ENCODE results near the gene RXRG.

RXRG gene

DNA sequence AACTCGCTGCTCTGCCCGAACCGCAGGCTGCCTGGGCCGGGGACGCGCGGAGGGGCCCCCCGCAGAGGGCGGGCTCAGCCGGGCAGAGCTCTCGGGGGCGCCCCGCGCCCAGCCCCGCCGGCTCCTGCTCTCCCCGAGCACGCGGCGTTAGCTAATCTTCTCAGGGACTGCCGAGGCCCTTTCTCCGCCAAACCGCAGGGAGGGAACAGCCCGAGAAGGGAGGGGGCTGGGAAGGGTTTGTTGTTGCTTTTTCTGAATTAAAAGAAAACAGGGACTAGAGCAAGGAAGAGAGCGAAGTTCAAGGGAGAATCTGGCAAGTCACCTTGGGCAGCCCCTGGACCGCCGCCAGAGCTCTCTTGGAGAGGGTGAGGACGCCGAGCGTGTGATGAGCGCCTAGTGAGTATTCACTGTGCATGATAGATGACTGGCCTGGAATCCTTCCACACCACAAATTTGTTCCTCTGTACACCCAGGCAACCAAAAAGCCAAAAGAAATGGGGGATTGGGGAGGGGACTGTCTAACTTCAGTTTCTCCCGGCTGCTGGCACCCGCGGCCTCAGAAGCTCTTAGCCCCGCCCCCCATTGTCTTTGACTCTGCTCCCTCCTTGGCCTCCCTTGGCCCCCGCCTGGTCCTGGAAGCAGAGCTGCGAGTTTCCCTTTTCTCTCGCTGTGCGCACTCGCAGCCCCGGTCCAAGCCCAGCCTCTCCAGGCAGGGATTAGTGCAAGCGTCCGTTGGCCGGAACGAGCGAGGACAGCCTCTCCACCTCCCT lies 68.7 kb downstream of the RXRG start:
- Histone ChIP-seq H3K9me3 (ENCODE audit: control insufficient read depth, low read length) (no peaks in the 10 kb centered on the region), H3K4me1 (ENCODE audit: control insufficient read depth, insufficient read depth, low read length) (no peaks in the 10 kb centered on the region), H3K36me3 (ENCODE audit: control insufficient read depth, insufficient read depth, low read length) (no peaks in the 10 kb centered on the region), H3K4me3 (ENCODE audit: insufficient read depth, low read depth, low read length) (peak overlapping the region; percentile 24), H3K27me3 (ENCODE audit: control insufficient read depth, insufficient read depth, low read length, poor library complexity, severe bottlenecking) (peaks cover 34% of the 10 kb centered on the region), H3K27ac (ENCODE audit: insufficient read depth, low read depth, low read length, poor library complexity, severe bottlenecking) (no peak overlapping the region)
- 0% methylated on average over 46 of the region's 46 CpGs for WGBS, 2 experiments

- Histone ChIP-seq H3K27me3 (ENCODE audit: control insufficient read depth, insufficient read depth, low read length, poor library complexity, severe bottlenecking) (peaks cover 40% of the 10 kb centered on the region), H3K9me3 (ENCODE audit: control insufficient read depth, low read length) (no peaks in the 10 kb centered on the region), H3K36me3 (ENCODE audit: control insufficient read depth, insufficient read depth, low read length) (no peaks in the 10 kb centered on the region), H3K4me3 (ENCODE audit: insufficient read depth, low read depth, low read length) (peak overlapping the region; percentile 24), H3K27ac (ENCODE audit: insufficient read depth, low read depth, low read length, poor library complexity, severe bottlenecking) (no peak overlapping the region), H3K4me1 (ENCODE audit: control insufficient read depth, insufficient read depth, low read length) (no peaks in the 10 kb centered on the region)
- 35 to 41% methylated on average over 5 to 7 of the region's 7 CpGs for WGBS, 2 experiments
These were observed 69.3 kb downstream of the RXRG start for GRCh38 chr1:165375623-165376022.

DNA sequence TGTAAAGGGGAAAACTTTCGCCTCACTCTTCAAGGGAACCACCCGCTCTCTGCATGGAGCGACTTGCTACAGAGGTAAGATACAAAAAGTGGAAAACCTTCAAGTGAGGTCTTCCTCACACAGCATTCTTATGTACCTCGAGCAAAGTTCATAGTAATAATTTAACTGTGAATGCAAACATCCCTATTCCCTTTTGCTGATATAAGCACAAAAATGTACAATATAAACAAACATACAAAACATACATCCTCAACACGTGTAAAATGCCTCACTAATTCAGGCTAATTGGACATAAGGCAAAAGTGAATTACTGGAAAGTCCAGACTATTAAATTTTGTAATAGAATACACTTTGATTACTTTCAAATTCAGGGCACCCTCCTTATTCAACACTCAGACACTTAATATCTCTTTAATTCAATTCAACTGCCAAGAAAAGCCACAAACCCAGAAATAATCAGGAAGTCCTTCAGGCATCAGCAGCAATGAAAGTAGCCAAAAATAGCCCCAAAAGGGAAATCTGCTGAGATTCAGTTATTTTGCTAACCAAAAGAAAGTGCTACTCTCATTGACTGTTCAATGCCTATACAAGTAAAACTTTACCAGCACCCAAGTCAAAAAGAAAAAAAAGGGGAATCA lies 73.2 kb downstream of the RXRG start:
- H3K36me3 ChIP-seq (ENCODE audit: control insufficient read depth, insufficient read depth, low read length), result no peaks in the 10 kb centered on the region
- 61 to 66% methylated on average over 4 to 5 of the region's 5 CpGs for WGBS, 2 experiments
- no peak overlapping the region for H3K27ac ChIP-seq (ENCODE audit: insufficient read depth, low read depth, low read length, poor library complexity, severe bottlenecking)
- no peaks in the 10 kb centered on the region for H3K9me3 ChIP-seq (ENCODE audit: control insufficient read depth, low read length)
- no peaks in the 10 kb centered on the region for H3K4me1 ChIP-seq (ENCODE audit: control insufficient read depth, insufficient read depth, low read length)
- H3K27me3 ChIP-seq (ENCODE audit: control insufficient read depth, insufficient read depth, low read length, poor library complexity, severe bottlenecking), result peaks cover 33% of the 10 kb centered on the region
- H3K4me3 ChIP-seq (ENCODE audit: insufficient read depth, low read depth, low read length), result no peak overlapping the region

DNA sequence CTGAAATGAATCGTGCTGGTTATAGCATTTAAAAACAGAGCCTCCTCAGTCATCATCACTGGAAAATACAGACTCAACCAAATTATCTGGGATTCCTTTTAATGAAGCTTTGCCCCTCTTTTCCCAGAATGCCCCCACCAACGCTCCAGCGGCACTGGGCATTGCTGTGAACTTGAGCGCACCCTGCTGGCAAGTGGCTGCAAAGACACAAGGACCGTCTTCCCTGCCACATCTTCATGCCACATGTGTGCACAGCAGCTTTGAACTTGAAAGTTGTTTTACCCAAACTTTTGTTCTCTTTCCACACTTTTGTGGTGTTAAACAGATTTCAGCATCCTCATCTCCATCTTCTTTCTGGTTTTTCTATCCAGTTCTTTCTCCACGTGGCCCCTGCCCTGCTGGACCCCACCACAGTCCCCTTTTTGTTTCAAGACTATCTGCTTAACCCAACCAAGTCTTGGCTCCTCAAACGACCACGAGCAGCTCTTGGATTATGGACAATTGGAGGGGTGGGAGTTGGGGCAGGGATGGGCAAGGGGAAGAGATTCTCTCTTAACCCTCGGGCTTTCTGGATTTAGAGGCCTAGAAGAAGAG lies 75.6 kb downstream of the RXRG start:
- H3K4me3 ChIP-seq (ENCODE audit: insufficient read depth, low read depth, low read length), result no peak overlapping the region
- H3K27me3 ChIP-seq (ENCODE audit: control insufficient read depth, insufficient read depth, low read length, poor library complexity, severe bottlenecking), result peaks cover 9% of the 10 kb centered on the region
- no peaks in the 10 kb centered on the region for H3K36me3 ChIP-seq (ENCODE audit: control insufficient read depth, insufficient read depth, low read length)
- H3K9me3 ChIP-seq (ENCODE audit: control insufficient read depth, low read length), result no peaks in the 10 kb centered on the region
- no peaks in the 10 kb centered on the region for H3K4me1 ChIP-seq (ENCODE audit: control insufficient read depth, insufficient read depth, low read length)
- 23 to 28% methylated on average over 7 to 9 of the region's 9 CpGs for WGBS, 2 experiments
- H3K27ac ChIP-seq (ENCODE audit: insufficient read depth, low read depth, low read length, poor library complexity, severe bottlenecking), result no peak overlapping the region

- Histone ChIP-seq H3K4me3 (ENCODE audit: insufficient read depth, low read depth, low read length) (no peak overlapping the region), H3K27ac (ENCODE audit: insufficient read depth, low read depth, low read length, poor library complexity, severe bottlenecking) (no peak overlapping the region), H3K4me1 (ENCODE audit: control insufficient read depth, insufficient read depth, low read length) (no peaks in the 10 kb centered on the region), H3K36me3 (ENCODE audit: control insufficient read depth, insufficient read depth, low read length) (no peaks in the 10 kb centered on the region), H3K9me3 (ENCODE audit: control insufficient read depth, low read length) (no peaks in the 10 kb centered on the region), H3K27me3 (ENCODE audit: control insufficient read depth, insufficient read depth, low read length, poor library complexity, severe bottlenecking) (peaks cover 7% of the 10 kb centered on the region)
- WGBS, 2 experiments, result 47 to 48% methylated on average over 7 of the region's 7 CpGs
These were observed 77.4 kb downstream of the RXRG start for GRCh38 chr1:165367375-165367993.

DNA sequence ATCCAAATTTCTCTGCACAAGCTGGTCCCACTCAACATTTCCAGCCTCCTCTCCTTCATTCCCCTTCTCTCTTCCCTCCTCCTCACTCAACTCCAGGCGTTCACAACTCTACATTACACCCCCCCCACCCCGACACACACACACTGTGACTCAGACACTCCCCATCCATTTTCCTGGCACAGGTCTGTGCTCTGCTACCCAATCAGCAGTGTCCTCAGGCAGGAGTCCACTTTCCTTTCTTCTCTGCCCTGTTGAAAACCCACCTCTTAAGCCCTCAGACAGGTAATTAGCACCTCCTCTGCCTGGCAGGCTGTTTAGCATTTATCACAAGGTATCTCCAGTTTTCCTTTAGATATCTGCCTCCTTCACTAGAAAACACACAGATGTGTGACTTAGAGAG lies 79.6 kb downstream of the RXRG start:
- H3K4me3 ChIP-seq (ENCODE audit: insufficient read depth, low read depth, low read length), result no peak overlapping the region
- H3K27ac ChIP-seq (ENCODE audit: insufficient read depth, low read depth, low read length, poor library complexity, severe bottlenecking), result no peak overlapping the region
- 57 to 58% methylated on average over 2 of the region's 2 CpGs for WGBS, 2 experiments
- peaks cover 4% of the 10 kb centered on the region for H3K27me3 ChIP-seq (ENCODE audit: control insufficient read depth, insufficient read depth, low read length, poor library complexity, severe bottlenecking)
- no peaks in the 10 kb centered on the region for H3K36me3 ChIP-seq (ENCODE audit: control insufficient read depth, insufficient read depth, low read length)
- no peaks in the 10 kb centered on the region for H3K4me1 ChIP-seq (ENCODE audit: control insufficient read depth, insufficient read depth, low read length)
- no peaks in the 10 kb centered on the region for H3K9me3 ChIP-seq (ENCODE audit: control insufficient read depth, low read length)

- H3K9me3 ChIP-seq (ENCODE audit: control insufficient read depth, low read length), result no peaks in the 10 kb centered on the region
- H3K4me3 ChIP-seq (ENCODE audit: insufficient read depth, low read depth, low read length), result no peak overlapping the region
- no peaks in the 10 kb centered on the region for H3K4me1 ChIP-seq (ENCODE audit: control insufficient read depth, insufficient read depth, low read length)
- no peaks in the 10 kb centered on the region for H3K36me3 ChIP-seq (ENCODE audit: control insufficient read depth, insufficient read depth, low read length)
- no peak overlapping the region for H3K27ac ChIP-seq (ENCODE audit: insufficient read depth, low read depth, low read length, poor library complexity, severe bottlenecking)
- WGBS, 2 experiments, result 72 to 73% methylated on average over 6 of the region's 6 CpGs
- peaks cover 4% of the 10 kb centered on the region for H3K27me3 ChIP-seq (ENCODE audit: control insufficient read depth, insufficient read depth, low read length, poor library complexity, severe bottlenecking)
These were observed 80.3 kb downstream of the RXRG start for GRCh38 chr1:165364568-165365133.

DNA sequence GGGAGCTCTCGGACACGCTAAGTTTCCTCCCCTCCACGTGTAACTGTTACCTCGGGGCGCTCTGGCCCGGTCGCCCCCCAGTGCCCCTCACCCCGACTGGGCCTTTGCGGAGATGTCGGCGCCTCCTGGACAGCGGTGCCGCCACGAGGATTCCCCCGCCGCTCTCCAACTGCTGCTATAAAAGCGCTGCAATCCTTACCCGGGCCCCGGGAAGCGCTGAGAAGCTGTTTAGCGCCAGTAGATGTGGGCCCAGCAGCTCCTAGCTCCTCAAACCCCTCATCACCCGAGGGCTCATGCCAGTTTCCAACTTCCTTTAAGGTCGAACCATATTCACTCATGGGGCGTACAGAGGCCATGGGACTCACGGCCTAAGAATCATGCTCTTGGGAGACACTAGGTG lies 88.0 kb downstream of the RXRG start:
- Histone ChIP-seq H3K27me3 (ENCODE audit: control insufficient read depth, insufficient read depth, low read length, poor library complexity, severe bottlenecking) (peaks cover 79% of the 10 kb centered on the region), H3K9me3 (ENCODE audit: control insufficient read depth, low read length) (no peaks in the 10 kb centered on the region), H3K36me3 (ENCODE audit: control insufficient read depth, insufficient read depth, low read length) (no peaks in the 10 kb centered on the region), H3K4me3 (ENCODE audit: insufficient read depth, low read depth, low read length) (peak overlapping the region; percentile 62), H3K27ac (ENCODE audit: insufficient read depth, low read depth, low read length, poor library complexity, severe bottlenecking) (no peak overlapping the region), H3K4me1 (ENCODE audit: control insufficient read depth, insufficient read depth, low read length) (peaks cover 6% of the 10 kb centered on the region)
- 3% methylated on average over 25 of the region's 25 CpGs for WGBS, 2 experiments

DNA sequence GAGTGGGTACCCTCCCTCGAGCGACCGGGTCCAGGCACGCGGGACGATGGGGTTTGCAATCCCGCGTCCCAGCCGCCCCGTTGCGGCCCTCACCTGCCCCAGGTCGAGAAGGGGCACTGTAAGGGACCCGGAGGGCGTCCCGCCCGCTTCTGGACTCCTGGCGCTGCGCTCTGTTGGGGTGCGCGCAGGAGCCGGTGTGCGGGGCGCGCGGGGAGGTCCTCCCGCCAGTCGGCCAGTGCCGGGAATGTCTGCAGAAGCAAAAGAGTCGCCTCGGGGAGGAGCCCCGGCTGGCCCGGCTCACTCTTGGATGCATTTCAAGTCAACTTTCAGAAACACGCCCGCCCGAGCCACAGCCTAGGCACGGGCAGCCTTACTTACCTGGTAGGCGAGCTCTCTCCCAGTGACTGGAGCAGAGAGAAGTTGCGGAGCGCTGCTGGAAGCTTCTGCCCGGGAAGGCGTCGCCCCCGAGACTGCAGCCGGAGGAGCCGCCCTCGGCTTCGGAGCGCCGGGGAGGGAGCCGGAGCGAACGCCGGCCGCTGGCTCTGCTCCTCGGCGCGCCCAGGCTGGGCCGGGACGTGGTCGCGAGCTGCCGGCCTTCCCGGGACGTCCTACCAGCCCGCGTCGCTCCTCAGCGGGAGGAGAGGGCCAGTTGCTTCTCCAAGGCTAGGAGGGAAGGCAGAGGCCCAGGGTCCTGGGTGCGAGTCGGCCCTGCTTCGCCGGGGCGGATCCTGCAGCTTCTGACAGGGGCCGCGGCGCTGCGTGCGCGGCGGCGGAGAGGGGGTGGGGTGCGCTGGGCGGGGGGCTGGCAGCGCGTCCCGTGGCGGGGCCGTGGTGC lies 88.7 kb downstream of the RXRG start, which contains the start of gene LMX1A:
Gene LMX1A, minus strand, starts transcription at position 739 of the 835 bp plus-strand sequence. CDS start 1,156 bp downstream, outside the sequence.
- Histone ChIP-seq H3K9me3 (ENCODE audit: control insufficient read depth, low read length) (no peaks in the 10 kb centered on the region), H3K4me3 (ENCODE audit: insufficient read depth, low read depth, low read length) (peak within 1 kb of the TSS; percentile 62), H3K27me3 (ENCODE audit: control insufficient read depth, insufficient read depth, low read length, poor library complexity, severe bottlenecking) (peaks cover 83% of the 10 kb centered on the region), H3K36me3 (ENCODE audit: control insufficient read depth, insufficient read depth, low read length) (no peaks in the 10 kb centered on the region), H3K4me1 (ENCODE audit: control insufficient read depth, insufficient read depth, low read length) (peaks cover 8% of the 10 kb centered on the region), H3K27ac (ENCODE audit: insufficient read depth, low read depth, low read length, poor library complexity, severe bottlenecking) (no peak within 1 kb of the TSS)
- 0 to 1% methylated on average over 88 of the region's 88 CpGs for WGBS, 2 experiments
